ENCODE data around the gene MELK. TPM values are rescaled to one million over a fixed set of nuclear protein-coding genes. Genes with fewer than 3 reads are reported as not detected.

MELK gene
- total RNA-seq, 4 donors from 2014 or later = 0.13 to 1.6 (median 0.58) TPM; not detected in 1

DNA sequence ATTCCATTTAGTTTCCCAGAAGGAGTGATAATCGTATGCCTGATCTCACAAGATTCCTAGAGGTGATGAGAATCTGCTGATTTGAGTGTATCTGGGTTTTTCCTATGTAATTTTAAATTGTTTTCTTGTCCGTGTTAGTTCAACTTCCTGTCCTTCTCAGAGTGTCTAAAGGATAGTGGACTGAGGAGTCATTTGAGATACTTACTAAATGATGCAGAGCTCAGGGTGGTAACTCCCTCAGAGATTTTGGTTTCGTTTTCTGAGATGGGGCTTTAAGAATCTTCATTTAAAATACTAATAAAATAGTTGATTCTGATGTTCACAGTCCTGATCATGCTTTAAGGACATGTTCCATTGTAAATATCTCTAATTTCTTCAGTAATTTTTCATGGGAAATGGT, 30.3 kb downstream of the MELK start:
- Histone ChIP-seq H3K9me3 (no peaks in the 10 kb centered on the region), H3K4me3 (no peak overlapping the region), H3K27me3 (no peaks in the 10 kb centered on the region), H3K4me1 (no peaks in the 10 kb centered on the region), H3K27ac (no peak overlapping the region), H3K36me3 (no peaks in the 10 kb centered on the region)
- TF ChIP-seq POLR2A (IDR thresholded peaks at IDR 0.05) = no peak
- no peak for TF ChIP-seq POLR2AphosphoS5 (IDR thresholded peaks at IDR 0.05)
- TF ChIP-seq, protein P1, sequence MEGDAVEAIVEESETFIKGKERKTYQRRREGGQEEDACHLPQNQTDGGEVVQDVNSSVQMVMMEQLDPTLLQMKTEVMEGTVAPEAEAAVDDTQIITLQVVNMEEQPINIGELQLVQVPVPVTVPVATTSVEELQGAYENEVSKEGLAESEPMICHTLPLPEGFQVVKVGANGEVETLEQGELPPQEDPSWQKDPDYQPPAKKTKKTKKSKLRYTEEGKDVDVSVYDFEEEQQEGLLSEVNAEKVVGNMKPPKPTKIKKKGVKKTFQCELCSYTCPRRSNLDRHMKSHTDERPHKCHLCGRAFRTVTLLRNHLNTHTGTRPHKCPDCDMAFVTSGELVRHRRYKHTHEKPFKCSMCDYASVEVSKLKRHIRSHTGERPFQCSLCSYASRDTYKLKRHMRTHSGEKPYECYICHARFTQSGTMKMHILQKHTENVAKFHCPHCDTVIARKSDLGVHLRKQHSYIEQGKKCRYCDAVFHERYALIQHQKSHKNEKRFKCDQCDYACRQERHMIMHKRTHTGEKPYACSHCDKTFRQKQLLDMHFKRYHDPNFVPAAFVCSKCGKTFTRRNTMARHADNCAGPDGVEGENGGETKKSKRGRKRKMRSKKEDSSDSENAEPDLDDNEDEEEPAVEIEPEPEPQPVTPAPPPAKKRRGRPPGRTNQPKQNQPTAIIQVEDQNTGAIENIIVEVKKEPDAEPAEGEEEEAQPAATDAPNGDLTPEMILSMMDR (IDR thresholded peaks at IDR 0.05) = no peak
- TF ChIP-seq EP300 (IDR thresholded peaks at IDR 0.05) = no peak
- 60% methylated on average over 3 of the region's 3 CpGs for WGBS, 2 donors (ENCODE audit: low coverage in 1 of 2)
- ATAC-seq = no peak

DNA sequence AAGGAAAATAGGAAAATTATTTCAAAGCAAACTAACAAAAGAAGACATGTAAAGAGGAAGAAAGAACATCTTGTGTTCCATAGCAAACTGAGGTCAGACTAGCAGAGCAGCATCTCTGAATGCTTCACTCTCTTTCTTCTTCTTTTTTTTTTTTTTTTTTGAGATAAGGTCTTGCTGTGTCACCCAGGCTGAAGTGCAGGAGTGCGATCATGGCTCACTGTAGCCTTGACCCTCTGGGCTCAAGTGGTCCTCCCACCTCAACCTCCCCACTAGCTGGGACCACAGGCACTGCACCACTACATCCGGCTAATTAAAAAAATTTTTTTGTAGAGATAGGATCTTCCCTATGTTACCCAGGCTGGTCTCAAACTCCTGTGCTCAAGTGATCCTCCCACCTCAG, 36.6 kb downstream of the MELK start:
- H3K27ac ChIP-seq = no peak overlapping the region
- ATAC-seq = no peak
- H3K4me3 ChIP-seq = no peak overlapping the region
- no peaks in the 10 kb centered on the region for H3K4me1 ChIP-seq
- no peaks in the 10 kb centered on the region for H3K27me3 ChIP-seq
- TF ChIP-seq EP300 (IDR thresholded peaks at IDR 0.05) (no peak), POLR2A (IDR thresholded peaks at IDR 0.05) (no peak), POLR2AphosphoS5 (IDR thresholded peaks at IDR 0.05) (no peak)
- TF ChIP-seq, protein P1 (IDR thresholded peaks at IDR 0.05) = no peak
- no peaks in the 10 kb centered on the region for H3K36me3 ChIP-seq
- WGBS, 2 donors (ENCODE audit: low coverage in 1 of 2) = 83 to 86% methylated on average over 2 of the region's 2 CpGs
- no peaks in the 10 kb centered on the region for H3K9me3 ChIP-seq

GRCh38 chr9:36622121-36622520, 49.4 kb downstream of the MELK start:
- H3K36me3 ChIP-seq = no peaks in the 10 kb centered on the region
- peaks cover 0 to 9% (median 0%) of the 10 kb centered on the region in 3 donors for H3K4me1 ChIP-seq
- no peak for ATAC-seq
- H3K27me3 ChIP-seq = no peaks in the 10 kb centered on the region
- no peak for TF ChIP-seq POLR2AphosphoS5 (IDR thresholded peaks at IDR 0.05)
- TF ChIP-seq, protein P1 (IDR thresholded peaks at IDR 0.05) = no peak
- TF ChIP-seq EP300 (IDR thresholded peaks at IDR 0.05) = no peak
- TF ChIP-seq POLR2A (IDR thresholded peaks at IDR 0.05) = no peak
- WGBS, 2 donors (ENCODE audit: low coverage in 1 of 2) = 93 to 94% methylated on average over 6 of the region's 6 CpGs
- H3K27ac ChIP-seq = no peak overlapping the region
- no peak overlapping the region for H3K4me3 ChIP-seq
- no peaks in the 10 kb centered on the region for H3K9me3 ChIP-seq

GRCh38 chr9:36623280-36623679, 50.6 kb downstream of the MELK start:
- 88 to 97% methylated on average over 2 to 3 of the region's 3 CpGs for WGBS, 2 donors (ENCODE audit: low coverage in 1 of 2)
- no peaks in the 10 kb centered on the region for H3K27me3 ChIP-seq
- no peaks in the 10 kb centered on the region for H3K9me3 ChIP-seq
- no peak for ATAC-seq
- H3K36me3 ChIP-seq = no peaks in the 10 kb centered on the region
- H3K4me1 ChIP-seq = peaks cover 0 to 9% (median 0%) of the 10 kb centered on the region in 3 donors
- H3K4me3 ChIP-seq = no peak overlapping the region
- TF ChIP-seq POLR2AphosphoS5 (IDR thresholded peaks at IDR 0.05) = no peak
- TF ChIP-seq EP300 (IDR thresholded peaks at IDR 0.05) = no peak
- TF ChIP-seq POLR2A (IDR thresholded peaks at IDR 0.05) = no peak
- H3K27ac ChIP-seq = no peak overlapping the region

DNA sequence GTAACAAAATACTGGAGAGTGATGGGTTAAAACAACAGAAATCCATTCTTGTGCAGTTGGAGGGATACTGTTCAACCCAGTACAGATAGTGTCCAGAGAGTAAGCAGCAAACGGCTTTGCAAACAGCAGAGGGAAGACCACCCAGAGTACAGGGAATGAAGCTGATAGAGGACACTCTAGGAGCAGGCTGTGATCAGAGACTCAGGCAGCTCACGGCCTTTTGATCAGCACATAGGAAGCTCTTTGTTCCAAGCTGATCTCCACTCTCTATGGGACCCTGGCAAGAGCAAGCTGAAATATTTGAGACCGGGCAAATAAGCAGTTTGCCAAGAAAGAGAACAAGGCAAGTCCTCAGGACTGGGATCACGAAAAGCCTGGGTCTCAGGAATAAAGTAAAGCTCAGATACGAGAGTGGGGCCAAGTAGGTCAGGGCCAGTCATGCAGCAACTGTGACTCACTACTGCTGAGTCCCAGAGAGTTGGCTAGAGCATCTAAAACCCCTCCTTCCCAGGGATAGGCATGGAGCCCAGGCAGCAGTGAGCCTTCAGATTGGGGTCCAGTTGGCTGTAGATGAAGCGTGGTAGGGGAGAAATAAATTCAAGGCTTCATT, 52.4 kb downstream of the MELK start:
- no peaks in the 10 kb centered on the region for H3K9me3 ChIP-seq
- H3K36me3 ChIP-seq = no peaks in the 10 kb centered on the region
- H3K4me3 ChIP-seq = no peak overlapping the region
- ATAC-seq = peak; percentile 86
- WGBS, 2 donors (ENCODE audit: low coverage in 1 of 2) = 26 to 35% methylated on average over 3 to 4 of the region's 6 CpGs
- H3K4me1 ChIP-seq = peaks cover 0 to 9% (median 0%) of the 10 kb centered on the region in 3 donors
- no peaks in the 10 kb centered on the region for H3K27me3 ChIP-seq
- TF ChIP-seq, protein P1 (IDR thresholded peaks at IDR 0.05) = no peak
- TF ChIP-seq POLR2A (IDR thresholded peaks at IDR 0.05) = no peak
- no peak for TF ChIP-seq POLR2AphosphoS5 (IDR thresholded peaks at IDR 0.05)
- no peak for TF ChIP-seq EP300 (IDR thresholded peaks at IDR 0.05)
- peak overlapping the region in 1 of 4 donors; percentile 0 for H3K27ac ChIP-seq

All from gastroesophageal sphincter (tissue), 4 donors.